AG10803 (cell line): ENCODE results near the gene LINC00632.
A peak's percentile ranks its signal among the peaks of the same experiment; 100 is the strongest.
"Not testable (repeated sequence)": the region's sequence is repeated elsewhere in the genome, so short reads cannot be mapped to it uniquely, and the experiment has no call there.

Source experiments
- DNase-seq: peaks from one replicate; pipeline ENCODE4 v3.0.0; 2010; ENCODE audit warnings: low read depth
- H3K4me3 ChIP-seq: 2 replicates; pipeline ENCODE4 v1.5.1; 2011; ENCODE audit warnings: mild to moderate bottlenecking, low read length, control low read depth
- TF ChIP-seq, protein P1 (sequence below): conservative IDR thresholded peaks from 2 replicates; pipeline ENCODE4 v1.5.1; 2011; ENCODE audit warnings: mild to moderate bottlenecking, low read length, control low read depth, inconsistent platforms

Gene LINC00632

DNA sequence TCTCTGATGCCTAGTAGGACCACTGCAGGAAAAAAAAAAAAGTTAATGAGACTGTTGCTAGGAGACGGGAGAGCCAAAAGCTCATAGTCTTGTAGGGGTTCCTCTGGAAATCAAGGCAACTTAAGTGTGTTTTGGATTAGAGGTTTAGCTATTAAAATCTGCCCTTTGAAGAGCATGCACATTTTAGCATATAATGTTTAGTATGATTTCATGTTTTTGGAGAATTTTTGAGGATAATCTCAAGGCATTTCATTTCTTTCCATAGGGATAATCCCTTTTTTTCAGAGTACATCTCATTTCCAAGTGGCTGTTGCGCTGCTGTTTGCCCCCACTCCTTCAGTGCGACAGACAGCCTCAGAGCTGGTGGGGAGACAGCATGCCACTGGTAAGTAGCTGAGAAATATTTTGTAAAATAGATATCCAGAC is at the start of gene LINC00632:
Gene LINC00632 (plus strand): TSS at position 339 of the 426 bp plus-strand sequence.
- TF ChIP-seq, protein P1, sequence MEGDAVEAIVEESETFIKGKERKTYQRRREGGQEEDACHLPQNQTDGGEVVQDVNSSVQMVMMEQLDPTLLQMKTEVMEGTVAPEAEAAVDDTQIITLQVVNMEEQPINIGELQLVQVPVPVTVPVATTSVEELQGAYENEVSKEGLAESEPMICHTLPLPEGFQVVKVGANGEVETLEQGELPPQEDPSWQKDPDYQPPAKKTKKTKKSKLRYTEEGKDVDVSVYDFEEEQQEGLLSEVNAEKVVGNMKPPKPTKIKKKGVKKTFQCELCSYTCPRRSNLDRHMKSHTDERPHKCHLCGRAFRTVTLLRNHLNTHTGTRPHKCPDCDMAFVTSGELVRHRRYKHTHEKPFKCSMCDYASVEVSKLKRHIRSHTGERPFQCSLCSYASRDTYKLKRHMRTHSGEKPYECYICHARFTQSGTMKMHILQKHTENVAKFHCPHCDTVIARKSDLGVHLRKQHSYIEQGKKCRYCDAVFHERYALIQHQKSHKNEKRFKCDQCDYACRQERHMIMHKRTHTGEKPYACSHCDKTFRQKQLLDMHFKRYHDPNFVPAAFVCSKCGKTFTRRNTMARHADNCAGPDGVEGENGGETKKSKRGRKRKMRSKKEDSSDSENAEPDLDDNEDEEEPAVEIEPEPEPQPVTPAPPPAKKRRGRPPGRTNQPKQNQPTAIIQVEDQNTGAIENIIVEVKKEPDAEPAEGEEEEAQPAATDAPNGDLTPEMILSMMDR: no peak
- no peak within 1 kb of the TSS for H3K4me3 ChIP-seq
- no peak for DNase-seq

DNA sequence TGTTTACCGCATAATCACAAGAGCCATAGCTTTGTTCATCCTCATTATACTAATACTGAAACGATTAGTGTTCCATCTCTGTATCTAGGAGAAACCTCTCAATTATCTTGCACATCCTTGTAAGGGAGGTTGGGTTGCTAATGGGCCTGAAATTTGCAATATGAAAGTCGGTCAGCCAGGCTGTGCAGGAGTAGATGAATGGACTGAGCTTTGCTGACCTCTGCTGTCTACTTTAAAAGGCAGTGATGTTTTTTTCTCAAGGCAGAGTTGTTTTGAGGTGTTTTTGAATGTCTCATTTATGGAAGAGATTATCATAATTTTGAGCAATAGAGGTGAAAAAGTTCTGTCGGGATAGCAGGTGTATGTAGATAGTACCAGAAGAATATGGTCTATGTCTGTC is 47.9 kb upstream of the LINC00632 start:
- peak; percentile 11 for DNase-seq
- H3K4me3 ChIP-seq: no peak overlapping the region
- TF ChIP-seq, protein P1: peak; percentile 42

- TF ChIP-seq, protein P1: peak; percentile 57
- DNase-seq: peak; percentile 33
- no peak overlapping the region for H3K4me3 ChIP-seq
Observed at GRCh38 chrX:140664939-140665338, 44.6 kb upstream of the LINC00632 start.

- no peak for DNase-seq
- H3K4me3 ChIP-seq: no peak overlapping the region
- TF ChIP-seq, protein P1: no peak
Observed at GRCh38 chrX:140672840-140673731, 36.5 kb upstream of the LINC00632 start.

DNA sequence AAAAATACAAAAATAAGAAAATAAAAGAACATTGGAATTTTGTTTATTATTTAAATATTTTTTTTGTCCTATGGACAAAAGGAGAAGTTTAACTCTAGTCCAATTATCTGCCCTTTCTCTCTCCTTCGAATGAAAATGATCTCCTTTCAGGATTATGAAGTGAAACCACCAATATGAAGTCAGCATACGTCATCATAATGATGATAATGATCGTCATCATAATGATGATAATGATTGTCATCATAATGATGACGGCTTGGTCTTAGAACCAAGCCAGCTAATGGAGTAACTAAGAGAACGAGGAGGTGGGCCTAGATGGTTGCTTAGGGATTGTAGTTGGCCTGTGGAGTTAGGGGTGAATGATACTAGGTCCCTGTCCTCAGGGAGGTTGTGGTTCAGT is 21.9 kb upstream of the LINC00632 start:
- TF ChIP-seq, protein P1: no peak
- H3K4me3 ChIP-seq: no peak overlapping the region
- no peak for DNase-seq

DNA sequence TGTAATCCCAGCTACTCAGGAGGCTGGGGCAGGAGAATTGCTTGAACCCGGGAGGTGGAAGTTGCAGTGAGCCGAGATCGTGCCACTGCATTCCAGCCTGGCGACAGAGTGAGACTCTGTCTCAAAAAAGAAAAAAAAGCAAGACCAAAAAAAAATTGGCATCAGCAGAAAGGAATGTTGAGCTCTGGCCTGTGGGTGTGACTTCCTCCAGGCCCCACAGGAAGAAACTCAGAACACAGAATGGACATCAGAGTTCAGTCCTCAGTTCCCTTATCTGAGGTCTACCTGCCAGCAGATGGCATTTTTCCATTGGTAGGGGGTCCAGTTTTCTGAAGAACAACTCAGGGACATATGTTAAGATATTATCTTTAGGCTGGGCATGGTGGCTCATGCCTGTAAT is 18.0 kb upstream of the LINC00632 start:
- H3K4me3 ChIP-seq: not testable (repeated sequence)
- peak; percentile 6 for DNase-seq

- DNase-seq: no peak
- TF ChIP-seq, protein P1: 0 out of 2 replicates have a peak, but pooled peaks have one; percentile 7
- H3K4me3 ChIP-seq: no peak overlapping the region
Observed at GRCh38 chrX:140697618-140698017, 11.9 kb upstream of the LINC00632 start.
